ENCODE results near the gene RAVER2. TPM values are rescaled to one million over a fixed set of nuclear protein-coding genes. Genes with fewer than 3 reads are reported as not detected.

Gene RAVER2
- total and polyA plus RNA-seq, 2 of the 13 experiments (the other 11 are each of a cell fraction or from before 2014, with no cell fraction given): 11.4 to 15.4 TPM

GRCh38 chr1:64757213-64757612 is 12.3 kb downstream of the RAVER2 start:
- peaks cover 14% of the 10 kb centered on the region for H3K79me2 ChIP-seq (ENCODE audit: insufficient read depth, low read length)
- WGBS (ENCODE audit: low lambda C conversion rate): 95% methylated on average over 1 of the region's 1 CpG
- in situ Hi-C loops (cut with HindIII; ENCODE audit: extremely low pct_ligation_motif_present, low pct_unique_long_range_greater_than_20kb) (no loop called here), intact Hi-C loops (cut with micrococcal nuclease; ENCODE audit: unreplicated experiment) (no loop called here)
- DNase-seq (ENCODE audit: low spot score) (no peak), FAIRE-seq (no peak), ATAC-seq (no peak)
- peaks cover 21% of the 10 kb centered on the region for H3K4me1 ChIP-seq (ENCODE audit: insufficient read depth, low read length)
- no peak overlapping the region for H3K4me3 ChIP-seq (replicated peaks in 1 of 3; ENCODE audit: insufficient read depth in 1 of 3, low read depth in 2 of 3, low read length in 3 of 3)
- H4K20me1 ChIP-seq (ENCODE audit: insufficient read depth, low read length): no peaks in the 10 kb centered on the region
- H3K27me3 ChIP-seq (ENCODE audit: control insufficient read depth in 1 of 2, insufficient read depth in 2 of 2, low read length in 2 of 2): no peaks in the 10 kb centered on the region
- ChIA-PET CTCF (ENCODE audit: low intra/inter-chr PET ratio, low total read pairs) (no interaction called here), POLR2A (no interaction called here)
- TF ChIP-seq SNAPC2 (CRISPR knock-in tag; IDR thresholded peaks at IDR 0.05) (no peak), IKZF5 (CRISPR knock-in tag; IDR thresholded peaks at IDR 0.05) (no peak), TEAD3 (CRISPR knock-in tag; optimal IDR thresholded peaks at IDR 0.05; ENCODE audit: borderline replicate concordance) (no peak), ZNF282 (IDR thresholded peaks at IDR 0.05; ENCODE audit: partially characterized antibody) (no peak), ZNF496 (CRISPR knock-in tag; IDR thresholded peaks at IDR 0.05; ENCODE audit: insufficient replicate concordance) (no peak)
- H3K9me3 ChIP-seq (ENCODE audit: low read length): no peaks in the 10 kb centered on the region
- no peak overlapping the region for H2AFZ ChIP-seq (ENCODE audit: low read length)
- no TSS peak for BruUV-seq (replicated peaks)
- H3K4me2 ChIP-seq (ENCODE audit: low read depth, low read length): no peak overlapping the region
- H3K9ac ChIP-seq (ENCODE audit: insufficient read depth, low read depth, low read length): no peak overlapping the region
- no peak overlapping the region for H3K27ac ChIP-seq (ENCODE audit: extremely low read length, insufficient read depth, low read length)
- H3K36me3 ChIP-seq (replicated peaks in 1 of 2; ENCODE audit: control insufficient read depth in 1 of 2, insufficient read depth in 2 of 2, low read length in 2 of 2): no peaks in the 10 kb centered on the region; a peak in 1 of 5 replicates

- in situ Hi-C loops (cut with HindIII; ENCODE audit: extremely low pct_ligation_motif_present, low pct_unique_long_range_greater_than_20kb) (no loop called here), intact Hi-C loops (cut with micrococcal nuclease; ENCODE audit: unreplicated experiment) (no loop called here)
- POLR2A ChIA-PET: no interaction called here
- TF ChIP-seq MYC (CRISPR knock-in tag; IDR thresholded peaks at IDR 0.05; ENCODE audit: borderline replicate concordance) (no peak), ZBTB25 (CRISPR knock-in tag; IDR thresholded peaks at IDR 0.05) (no peak), NCOR1 (IDR thresholded peaks at IDR 0.05; ENCODE audit: borderline replicate concordance, low read length) (no peak), ZNF772 (CRISPR knock-in tag; IDR thresholded peaks at IDR 0.05) (peak; percentile 68; the same call in 1 of the 2 replicates), HNF1B (CRISPR knock-in tag; IDR thresholded peaks at IDR 0.05) (no peak)
- Histone ChIP-seq H3K4me3 (replicated peaks in 1 of 3; ENCODE audit: insufficient read depth in 1 of 3, low read depth in 2 of 3, low read length in 3 of 3) (no peak overlapping the region), H2AFZ (ENCODE audit: low read length) (no peak overlapping the region), H4K20me1 (ENCODE audit: insufficient read depth, low read length) (no peaks in the 10 kb centered on the region), H3K36me3 (replicated peaks in 1 of 2; ENCODE audit: control insufficient read depth in 1 of 2, insufficient read depth in 2 of 2, low read length in 2 of 2) (no peaks in the 10 kb centered on the region), H3K4me2 (ENCODE audit: low read depth, low read length) (no peak overlapping the region), H3K9me3 (ENCODE audit: low read length) (no peaks in the 10 kb centered on the region), H3K27ac (ENCODE audit: extremely low read length, insufficient read depth, low read length) (no peak overlapping the region), H3K27me3 (ENCODE audit: control insufficient read depth in 1 of 2, insufficient read depth in 2 of 2, low read length in 2 of 2) (no peaks in the 10 kb centered on the region), H3K79me2 (ENCODE audit: insufficient read depth, low read length) (peaks cover 14% of the 10 kb centered on the region), H3K9ac (ENCODE audit: insufficient read depth, low read depth, low read length) (no peak overlapping the region), H3K4me1 (ENCODE audit: insufficient read depth, low read length) (peaks cover 21% of the 10 kb centered on the region)
- BruUV-seq (replicated peaks): no TSS peak
- CTCF ChIA-PET (ENCODE audit: low intra/inter-chr PET ratio, low total read pairs): no interaction called here
- no peak for FAIRE-seq
- 94% methylated on average over 3 of the region's 3 CpGs for WGBS (ENCODE audit: low lambda C conversion rate)
- no peak for DNase-seq (ENCODE audit: low spot score)
- ATAC-seq: no peak
Observed at GRCh38 chr1:64758233-64758632, 13.4 kb downstream of the RAVER2 start.
